H1 (cell line): Measurements from ENCODE around the gene PEX6. TPM values are rescaled to one million over a fixed set of nuclear protein-coding genes. Genes with fewer than 3 reads are reported as not detected.

Source experiments
- GABPA ChIP-seq: IDR thresholded peaks from 2 replicates; pipeline ENCODE4 v1.6.1; 2011; ENCODE audit warnings: mild to moderate bottlenecking, low read length, moderate library complexity, borderline replicate concordance; ENCODE audit not compliant: insufficient read depth
- HDAC6 ChIP-seq: IDR thresholded peaks from one replicate; pipeline ENCODE4 v1.7.1; 2012; ENCODE audit warnings: low read depth, mild to moderate bottlenecking, inconsistent platforms, low read length, moderate library complexity
- ZNF274 ChIP-seq: IDR thresholded peaks from 2 replicates; pipeline ENCODE4 v1.7.0; 2012; ENCODE audit warnings: low read length, borderline replicate concordance; ENCODE audit errors: extremely low read depth
- polyA plus RNA-seq, 7 experiments: library from polyadenylated mRNA; depleted of rRNA in 3 of 7; stranded (reverse) in 5 of 7; unstranded in 2 of 7; fragments of >200 nt in 5 of 7; fragments of 200-250 nt in 2 of 7; gene quantifications; 1 replicate in 5 of 7; 2 replicates in 1 of 7; 4 replicates in 1 of 7; pipeline versions ENCODE4 v1.2.1 to v1.2.3, GENCODE V29; 2011 to 2013; ENCODE audit warnings: missing spikeins in 2 of 7, mixed read lengths in 2 of 7
- total RNA-seq: library from RNA; stranded (reverse); fragmentation: NEBNext Ultra II Directional; extraction: Animal tissue kit (Norgen Biotek cat#: 25700); gene quantifications from 2 replicates; pipeline ENCODE4 v1.2.1, GENCODE V29; 2021
- TF ChIP-seq, protein P1 (sequence below): fragments of 300-600 bp; sonication (generic); IDR thresholded peaks from 2 replicates; pipeline ENCODE4 v1.7.1; 2012; ENCODE audit warnings: low read length, moderate library complexity, mild to moderate bottlenecking, inconsistent platforms; ENCODE audit not compliant: insufficient replicate concordance
- TF ChIP-seq, protein P2 (sequence below): IDR thresholded peaks from 2 replicates; pipeline ENCODE4 v1.6.1; 2011; ENCODE audit warnings: low read length, improper control_type of control experiment
- TF ChIP-seq, protein P3 (sequence below), 3 experiments: IDR thresholded peaks; 1 replicate in 2 of 3; 2 replicates in 1 of 3; pipeline versions ENCODE4 v1.5.1 to v1.6.1; 2011; ENCODE audit warnings: low read length in 3 of 3, mild to moderate bottlenecking in 3 of 3, inconsistent platforms in 2 of 3, low read depth in 1 of 3, moderate library complexity in 1 of 3; ENCODE audit not compliant: insufficient read depth in 1 of 3; ENCODE audit errors: control extremely low read depth in 1 of 3

PEX6 gene
- total and polyA plus RNA-seq, 2 of the 8 experiments (the other 6 are each of a cell fraction or from before 2014, with no cell fraction given) = 6.4 to 12.5 TPM

DNA sequence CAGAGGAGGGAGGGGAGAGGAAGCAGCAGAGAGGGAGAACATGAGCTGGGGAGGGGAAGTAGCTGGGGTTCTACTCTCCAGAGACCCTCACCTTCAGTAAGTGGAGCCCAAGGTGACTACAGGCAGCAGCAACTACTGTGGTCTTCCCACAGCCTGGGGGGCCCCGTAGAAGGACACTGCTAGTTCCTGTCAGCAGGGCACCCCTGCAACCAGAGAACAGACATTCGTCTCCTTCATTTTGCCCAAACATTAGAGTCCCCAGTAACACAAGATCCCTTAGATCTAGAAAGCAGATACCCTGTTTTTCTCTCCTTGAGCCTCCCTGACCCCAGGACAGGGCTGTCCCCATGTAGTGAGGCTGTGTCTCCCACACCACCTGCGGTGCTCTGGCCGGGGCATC, 10.2 kb downstream of the PEX6 start (continued):
- TF ChIP-seq, protein P1, sequence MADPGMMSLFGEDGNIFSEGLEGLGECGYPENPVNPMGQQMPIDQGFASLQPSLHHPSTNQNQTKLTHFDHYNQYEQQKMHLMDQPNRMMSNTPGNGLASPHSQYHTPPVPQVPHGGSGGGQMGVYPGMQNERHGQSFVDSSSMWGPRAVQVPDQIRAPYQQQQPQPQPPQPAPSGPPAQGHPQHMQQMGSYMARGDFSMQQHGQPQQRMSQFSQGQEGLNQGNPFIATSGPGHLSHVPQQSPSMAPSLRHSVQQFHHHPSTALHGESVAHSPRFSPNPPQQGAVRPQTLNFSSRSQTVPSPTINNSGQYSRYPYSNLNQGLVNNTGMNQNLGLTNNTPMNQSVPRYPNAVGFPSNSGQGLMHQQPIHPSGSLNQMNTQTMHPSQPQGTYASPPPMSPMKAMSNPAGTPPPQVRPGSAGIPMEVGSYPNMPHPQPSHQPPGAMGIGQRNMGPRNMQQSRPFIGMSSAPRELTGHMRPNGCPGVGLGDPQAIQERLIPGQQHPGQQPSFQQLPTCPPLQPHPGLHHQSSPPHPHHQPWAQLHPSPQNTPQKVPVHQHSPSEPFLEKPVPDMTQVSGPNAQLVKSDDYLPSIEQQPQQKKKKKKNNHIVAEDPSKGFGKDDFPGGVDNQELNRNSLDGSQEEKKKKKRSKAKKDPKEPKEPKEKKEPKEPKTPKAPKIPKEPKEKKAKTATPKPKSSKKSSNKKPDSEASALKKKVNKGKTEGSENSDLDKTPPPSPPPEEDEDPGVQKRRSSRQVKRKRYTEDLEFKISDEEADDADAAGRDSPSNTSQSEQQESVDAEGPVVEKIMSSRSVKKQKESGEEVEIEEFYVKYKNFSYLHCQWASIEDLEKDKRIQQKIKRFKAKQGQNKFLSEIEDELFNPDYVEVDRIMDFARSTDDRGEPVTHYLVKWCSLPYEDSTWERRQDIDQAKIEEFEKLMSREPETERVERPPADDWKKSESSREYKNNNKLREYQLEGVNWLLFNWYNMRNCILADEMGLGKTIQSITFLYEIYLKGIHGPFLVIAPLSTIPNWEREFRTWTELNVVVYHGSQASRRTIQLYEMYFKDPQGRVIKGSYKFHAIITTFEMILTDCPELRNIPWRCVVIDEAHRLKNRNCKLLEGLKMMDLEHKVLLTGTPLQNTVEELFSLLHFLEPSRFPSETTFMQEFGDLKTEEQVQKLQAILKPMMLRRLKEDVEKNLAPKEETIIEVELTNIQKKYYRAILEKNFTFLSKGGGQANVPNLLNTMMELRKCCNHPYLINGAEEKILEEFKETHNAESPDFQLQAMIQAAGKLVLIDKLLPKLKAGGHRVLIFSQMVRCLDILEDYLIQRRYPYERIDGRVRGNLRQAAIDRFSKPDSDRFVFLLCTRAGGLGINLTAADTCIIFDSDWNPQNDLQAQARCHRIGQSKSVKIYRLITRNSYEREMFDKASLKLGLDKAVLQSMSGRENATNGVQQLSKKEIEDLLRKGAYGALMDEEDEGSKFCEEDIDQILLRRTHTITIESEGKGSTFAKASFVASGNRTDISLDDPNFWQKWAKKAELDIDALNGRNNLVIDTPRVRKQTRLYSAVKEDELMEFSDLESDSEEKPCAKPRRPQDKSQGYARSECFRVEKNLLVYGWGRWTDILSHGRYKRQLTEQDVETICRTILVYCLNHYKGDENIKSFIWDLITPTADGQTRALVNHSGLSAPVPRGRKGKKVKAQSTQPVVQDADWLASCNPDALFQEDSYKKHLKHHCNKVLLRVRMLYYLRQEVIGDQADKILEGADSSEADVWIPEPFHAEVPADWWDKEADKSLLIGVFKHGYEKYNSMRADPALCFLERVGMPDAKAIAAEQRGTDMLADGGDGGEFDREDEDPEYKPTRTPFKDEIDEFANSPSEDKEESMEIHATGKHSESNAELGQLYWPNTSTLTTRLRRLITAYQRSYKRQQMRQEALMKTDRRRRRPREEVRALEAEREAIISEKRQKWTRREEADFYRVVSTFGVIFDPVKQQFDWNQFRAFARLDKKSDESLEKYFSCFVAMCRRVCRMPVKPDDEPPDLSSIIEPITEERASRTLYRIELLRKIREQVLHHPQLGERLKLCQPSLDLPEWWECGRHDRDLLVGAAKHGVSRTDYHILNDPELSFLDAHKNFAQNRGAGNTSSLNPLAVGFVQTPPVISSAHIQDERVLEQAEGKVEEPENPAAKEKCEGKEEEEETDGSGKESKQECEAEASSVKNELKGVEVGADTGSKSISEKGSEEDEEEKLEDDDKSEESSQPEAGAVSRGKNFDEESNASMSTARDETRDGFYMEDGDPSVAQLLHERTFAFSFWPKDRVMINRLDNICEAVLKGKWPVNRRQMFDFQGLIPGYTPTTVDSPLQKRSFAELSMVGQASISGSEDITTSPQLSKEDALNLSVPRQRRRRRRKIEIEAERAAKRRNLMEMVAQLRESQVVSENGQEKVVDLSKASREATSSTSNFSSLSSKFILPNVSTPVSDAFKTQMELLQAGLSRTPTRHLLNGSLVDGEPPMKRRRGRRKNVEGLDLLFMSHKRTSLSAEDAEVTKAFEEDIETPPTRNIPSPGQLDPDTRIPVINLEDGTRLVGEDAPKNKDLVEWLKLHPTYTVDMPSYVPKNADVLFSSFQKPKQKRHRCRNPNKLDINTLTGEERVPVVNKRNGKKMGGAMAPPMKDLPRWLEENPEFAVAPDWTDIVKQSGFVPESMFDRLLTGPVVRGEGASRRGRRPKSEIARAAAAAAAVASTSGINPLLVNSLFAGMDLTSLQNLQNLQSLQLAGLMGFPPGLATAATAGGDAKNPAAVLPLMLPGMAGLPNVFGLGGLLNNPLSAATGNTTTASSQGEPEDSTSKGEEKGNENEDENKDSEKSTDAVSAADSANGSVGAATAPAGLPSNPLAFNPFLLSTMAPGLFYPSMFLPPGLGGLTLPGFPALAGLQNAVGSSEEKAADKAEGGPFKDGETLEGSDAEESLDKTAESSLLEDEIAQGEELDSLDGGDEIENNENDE = no peak
- TF ChIP-seq, protein P2, sequence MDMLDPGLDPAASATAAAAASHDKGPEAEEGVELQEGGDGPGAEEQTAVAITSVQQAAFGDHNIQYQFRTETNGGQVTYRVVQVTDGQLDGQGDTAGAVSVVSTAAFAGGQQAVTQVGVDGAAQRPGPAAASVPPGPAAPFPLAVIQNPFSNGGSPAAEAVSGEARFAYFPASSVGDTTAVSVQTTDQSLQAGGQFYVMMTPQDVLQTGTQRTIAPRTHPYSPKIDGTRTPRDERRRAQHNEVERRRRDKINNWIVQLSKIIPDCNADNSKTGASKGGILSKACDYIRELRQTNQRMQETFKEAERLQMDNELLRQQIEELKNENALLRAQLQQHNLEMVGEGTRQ = no peak
- TF ChIP-seq ZNF274 (no peak), GABPA (no peak), HDAC6 (no peak)
- TF ChIP-seq, protein P3, sequence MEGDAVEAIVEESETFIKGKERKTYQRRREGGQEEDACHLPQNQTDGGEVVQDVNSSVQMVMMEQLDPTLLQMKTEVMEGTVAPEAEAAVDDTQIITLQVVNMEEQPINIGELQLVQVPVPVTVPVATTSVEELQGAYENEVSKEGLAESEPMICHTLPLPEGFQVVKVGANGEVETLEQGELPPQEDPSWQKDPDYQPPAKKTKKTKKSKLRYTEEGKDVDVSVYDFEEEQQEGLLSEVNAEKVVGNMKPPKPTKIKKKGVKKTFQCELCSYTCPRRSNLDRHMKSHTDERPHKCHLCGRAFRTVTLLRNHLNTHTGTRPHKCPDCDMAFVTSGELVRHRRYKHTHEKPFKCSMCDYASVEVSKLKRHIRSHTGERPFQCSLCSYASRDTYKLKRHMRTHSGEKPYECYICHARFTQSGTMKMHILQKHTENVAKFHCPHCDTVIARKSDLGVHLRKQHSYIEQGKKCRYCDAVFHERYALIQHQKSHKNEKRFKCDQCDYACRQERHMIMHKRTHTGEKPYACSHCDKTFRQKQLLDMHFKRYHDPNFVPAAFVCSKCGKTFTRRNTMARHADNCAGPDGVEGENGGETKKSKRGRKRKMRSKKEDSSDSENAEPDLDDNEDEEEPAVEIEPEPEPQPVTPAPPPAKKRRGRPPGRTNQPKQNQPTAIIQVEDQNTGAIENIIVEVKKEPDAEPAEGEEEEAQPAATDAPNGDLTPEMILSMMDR (IDR thresholded peaks at IDR 0.05; ENCODE audit: control extremely low read depth in 1 of 3, insufficient read depth in 1 of 3, low read depth in 1 of 3, low read length in 3 of 3) = no peak
